Heart right ventricle (tissue), 16 donors: ENCODE data around the gene CAMK1D. TPM values are rescaled to one million over a fixed set of nuclear protein-coding genes. Genes with fewer than 3 reads are reported as not detected.

Experiments used
- ATAC-seq, 8 donors: fragments of 200-7000 bp; cut with Tn5 transposase; one replicate each; pipeline ENCODE4 v1.9.1; 2020; ENCODE audit warnings: mild to moderate bottlenecking in 8 of 8, moderate library complexity in 8 of 8, moderate number of reproducible peaks in 1 of 8
- DNase-seq, 2 donors: peaks; one replicate each; pipeline ENCODE4 v3.0.0-alpha.2; 2020
- H3K27ac ChIP-seq, 10 donors: fragments of 200-600 bp; sonication (generic) in 2 of 10; one replicate each; pipeline versions ENCODE4 v1.5.0 to v1.8.0; 2020 to 2022; ENCODE audit warnings: mild to moderate bottlenecking in 3 of 10
- H3K27me3 ChIP-seq, 7 donors: fragments of 200-600 bp; one replicate each; pipeline ENCODE4 v1.8.0; 2021 to 2022; ENCODE audit warnings: mild to moderate bottlenecking in 2 of 7
- H3K36me3 ChIP-seq, 9 donors: fragments of 200-600 bp; sonication (generic) in 1 of 9; one replicate each; pipeline versions ENCODE4 v1.5.0 to v1.8.0; 2020 to 2022; ENCODE audit warnings: mild to moderate bottlenecking in 2 of 9
- H3K4me1 ChIP-seq, 9 donors: fragments of 200-600 bp; sonication (generic) in 1 of 9; one replicate each; pipeline versions ENCODE4 v1.5.0 to v1.8.0; 2020 to 2022; ENCODE audit warnings: mild to moderate bottlenecking in 4 of 9
- H3K4me3 ChIP-seq, 10 donors: fragments of 200-600 bp; sonication (generic) in 2 of 10; one replicate each; pipeline versions ENCODE4 v1.5.0 to v1.8.0; 2020 to 2022; ENCODE audit warnings: mild to moderate bottlenecking in 7 of 10, moderate library complexity in 2 of 10
- H3K9me3 ChIP-seq, 11 donors: fragments of 200-600 bp in 10 of 11; sonication (generic) in 2 of 11; one replicate each; pipeline versions ENCODE4 v1.5.0 to v1.8.0; 2013 to 2022; ENCODE audit warnings: mild to moderate bottlenecking in 2 of 11, control low read depth in 1 of 11, moderate library complexity in 1 of 11
- CTCF ChIP-seq, 9 donors: fragments of 200-600 bp; sonication (generic) in 2 of 9; IDR thresholded peaks; one replicate each; pipeline versions ENCODE4 v1.5.0 to v1.8.0; 2021 to 2022; ENCODE audit warnings: antibody characterized with exemption in 9 of 9, mild to moderate bottlenecking in 5 of 9, moderate library complexity in 1 of 9
- WGBS, 2 donors: extraction: QIAGEN DNeasy Blood & Tissue Kit; methylation state at CpG; one replicate each; pipeline ENCODE4 v1.1.7; 2013; ENCODE audit warnings: inconsistent platforms in 1 of 2; 5-methylcytosine and 5-hydroxymethylcytosine counted together
- intact Hi-C, 10 donors: fragments of 100-400 bp; cut with DNase I; formaldehyde crosslinking; loops; one replicate each; pipeline versions ENCODE4 v1.11.1 to v1.14.2; 2022
- polyA plus RNA-seq, 2 donors: library from polyadenylated mRNA; stranded (reverse); fragments of 200-250 nt; gene quantifications; one replicate each; pipeline ENCODE4 v1.2.3, GENCODE V29; 2013
- total RNA-seq, 10 donors: library from RNA; stranded (reverse); fragmentation: NEBNext Ultra II Directional in 3 of 10; extraction: Animal tissue kit (Norgen Biotek cat#: 25700) in 3 of 10; gene quantifications; one replicate each; pipeline versions ENCODE4 v1.2.1 to v1.2.4, GENCODE V29; 2021 to 2023
- donor health status: Arrhythmogenic right ventricular cardiomyopathy.
- donor health status: ischemic (EF 13 %, LVEDD 7.1; RV severe dilation, severe dysfunction).
- donor health status: healthy with polysubstance abuse.
- donor health status: DM: no; HTN: yes; CAD: no.
- donor health status: DM: no; HTN: no; CAD: no.
- donor health status: ischemic (EF 25% LVEDD 6.9; RV normal size, moderate dysfunction).
- donor health status: ischemic (EF 25% LVEDD 5.7; RV mildly dilated, moderate dysfunction).
- donor health status: healthy.
- donor health status: DM: yes; HTN: yes; CAD: no.
- donor health status: Ischemic cardiomyopathy.
- donor health status: ischemic (EF 35%, LVEDD 5.7; RV mildly dilated, moderate dysfunction).
- donor health status: nonischemic (EF 11% LVEDD 7.7; RV severe dilation, severe dysfunction).
- donor health status: DM: yes; HTN: yes; CAD: no.
- donor health status: PGD.
- donor health status: ischemic (EF 29% LVEDD 5.4; RV normal size, mild dysfunction).
- donor health status: nonischemic (EF 23%, LVEDD 6.1; RV moderate dilation, normal function).

CAMK1D gene
- total and polyA plus RNA-seq, 12 donors = 1.3 to 17.7 (median 2.6) TPM

GRCh38 chr10:12559578-12560178, 210.3 kb downstream of the CAMK1D start:
- Histone ChIP-seq H3K9me3 (peaks cover 0 to 5% (median 0%) of the 10 kb centered on the region in 11 donors), H3K4me3 (no peak overlapping the region), H3K36me3 (peaks cover 0 to 4% (median 0%) of the 10 kb centered on the region in 9 donors), H3K4me1 (no peaks in the 10 kb centered on the region), H3K27ac (no peak overlapping the region), H3K27me3 (no peaks in the 10 kb centered on the region)
- WGBS, 2 donors = 66 to 69% methylated on average over 11 of the region's 11 CpGs
- TF ChIP-seq CTCF (IDR thresholded peaks at IDR 0.05) = no peak
- no peak for DNase-seq
- intact Hi-C loops = no loop called here
- ATAC-seq = no peak

GRCh38 chr10:12561307-12561706, 212.0 kb downstream of the CAMK1D start:
- TF ChIP-seq CTCF (IDR thresholded peaks at IDR 0.05) = no peak
- ATAC-seq (no peak), DNase-seq (no peak)
- Histone ChIP-seq H3K27me3 (no peaks in the 10 kb centered on the region), H3K36me3 (no peaks in the 10 kb centered on the region), H3K27ac (no peak overlapping the region), H3K4me1 (peaks cover 0 to 3% (median 0%) of the 10 kb centered on the region in 9 donors), H3K9me3 (peaks cover 0 to 5% (median 0%) of the 10 kb centered on the region in 11 donors), H3K4me3 (no peak overlapping the region)
- WGBS, 2 donors = 91 to 94% methylated on average over 8 of the region's 8 CpGs
- intact Hi-C loops = no loop called here

GRCh38 chr10:12561720-12562119, 212.4 kb downstream of the CAMK1D start:
- intact Hi-C loops = no loop called here

GRCh38 chr10:12563489-12563888, 214.1 kb downstream of the CAMK1D start:
- Histone ChIP-seq H3K4me3 (no peak overlapping the region), H3K9me3 (peaks cover 0 to 5% (median 0%) of the 10 kb centered on the region in 11 donors), H3K4me1 (peaks cover 0 to 11% (median 0%) of the 10 kb centered on the region in 9 donors), H3K27ac (no peak overlapping the region), H3K36me3 (no peaks in the 10 kb centered on the region), H3K27me3 (no peaks in the 10 kb centered on the region)
- intact Hi-C loops = no loop called here
- DNase-seq = no peak
- TF ChIP-seq CTCF (IDR thresholded peaks at IDR 0.05) = no peak
- 93 to 94% methylated on average over 3 of the region's 3 CpGs for WGBS, 2 donors
- no peak for ATAC-seq

More at GRCh38 chr10:12561720-12562119, 212.4 kb downstream of the CAMK1D start:
- Histone ChIP-seq H3K27me3 (no peaks in the 10 kb centered on the region), H3K9me3 (peaks cover 0 to 5% (median 0%) of the 10 kb centered on the region in 11 donors), H3K36me3 (no peaks in the 10 kb centered on the region), H3K4me3 (no peak overlapping the region), H3K4me1 (peaks cover 0 to 7% (median 0%) of the 10 kb centered on the region in 9 donors), H3K27ac (no peak overlapping the region)
- TF ChIP-seq CTCF (IDR thresholded peaks at IDR 0.05) = no peak
- ATAC-seq (no peak), DNase-seq (no peak)
